ENCODE results near the gene MUCL3.
"Not testable (repeated sequence)": the region's sequence is repeated elsewhere in the genome, so short reads cannot be mapped to it uniquely, and the experiment has no call there.

Gene MUCL3

GRCh38 chr6:30912746-30913520 lies 27.8 kb upstream of the MUCL3 start:
- no peak for DNase-seq

- DNase-seq, result no peak
Observed at GRCh38 chr6:30913721-30914075, 27.1 kb upstream of the MUCL3 start.

GRCh38 chr6:30914076-30914853 lies 26.5 kb upstream of the MUCL3 start, which contains the start of gene VARS2:
VARS2 (plus strand) TSS chr6:30914238; CDS start chr6:30914837, 599 bp downstream.
- peak; percentile 75 for DNase-seq

- no peak for DNase-seq
Observed at GRCh38 chr6:30914854-30915590, 25.8 kb upstream of the MUCL3 start.

GRCh38 chr6:30915591-30915946 lies 25.2 kb upstream of the MUCL3 start:
- DNase-seq, result no peak

- no peak for DNase-seq
Observed at GRCh38 chr6:30917041-30917440, 23.7 kb upstream of the MUCL3 start.

- no peak for DNase-seq
Observed at GRCh38 chr6:30917487-30917886, 23.3 kb upstream of the MUCL3 start.

GRCh38 chr6:30918670-30919069 lies 22.1 kb upstream of the MUCL3 start:
- no peak for DNase-seq

- no peak for DNase-seq
Observed at GRCh38 chr6:30922447-30922852, 18.3 kb upstream of the MUCL3 start.

- DNase-seq, result not testable (repeated sequence)
Observed at GRCh38 chr6:30924040-30924627, 16.6 kb upstream of the MUCL3 start.

GRCh38 chr6:30926644-30927043 lies 14.1 kb upstream of the MUCL3 start:
- no peak for DNase-seq

GRCh38 chr6:30927080-30927479 lies 13.7 kb upstream of the MUCL3 start:
- not testable (repeated sequence) for DNase-seq

- no peak for DNase-seq
Observed at GRCh38 chr6:30928677-30929076, 12.1 kb upstream of the MUCL3 start.

GRCh38 chr6:30930506-30930905 lies 10.3 kb upstream of the MUCL3 start:
- no peak for DNase-seq

- DNase-seq, result no peak
Observed at GRCh38 chr6:30931272-30931671, 9.5 kb upstream of the MUCL3 start.

GRCh38 chr6:30931969-30932645 lies 8.7 kb upstream of the MUCL3 start, which contains the start of gene SFTA2:
SFTA2 (minus strand) TSS chr6:30932170; CDS start chr6:30932096, 74 bp downstream.
- DNase-seq, result no peak

- no peak for DNase-seq
Observed at GRCh38 chr6:30932665-30933365, 8.0 kb upstream of the MUCL3 start.

- no peak for DNase-seq
Observed at GRCh38 chr6:30935018-30935417, 5.8 kb upstream of the MUCL3 start.

- no peak for DNase-seq
Observed at GRCh38 chr6:30937265-30937664, 3.5 kb upstream of the MUCL3 start.

GRCh38 chr6:30938730-30939129 lies 2.0 kb upstream of the MUCL3 start:
- no peak for DNase-seq

GRCh38 chr6:30939473-30939872 lies 1.3 kb upstream of the MUCL3 start:
- no peak for DNase-seq

Measured in NCI-H1048 (cell line).